ENCODE data around the gene ARSB. TPM values are rescaled to one million over a fixed set of nuclear protein-coding genes. Genes with fewer than 3 reads are reported as not detected.

The ARSB gene
- total RNA-seq, 1 donor from 2014 or later: 28.0 TPM

DNA sequence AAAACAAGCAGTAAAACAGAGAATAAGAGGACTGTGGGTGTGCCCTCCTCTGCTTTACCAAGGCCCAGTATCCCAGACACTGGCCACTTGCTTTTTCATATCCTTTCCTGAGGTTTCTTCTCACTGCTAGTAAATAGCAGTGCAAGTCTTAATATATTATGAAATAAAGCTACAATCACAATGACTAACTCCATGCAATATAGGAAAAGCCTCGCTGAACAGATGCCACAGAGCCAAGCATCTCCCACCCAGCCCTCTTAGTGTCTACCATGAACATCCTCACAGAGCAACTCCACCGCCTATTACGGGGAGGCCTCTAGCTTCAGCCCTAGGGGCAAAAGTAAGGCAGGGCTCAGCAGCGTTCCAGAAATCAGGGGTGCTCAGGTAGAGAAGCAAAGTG, 205.8 kb downstream of the ARSB start:
- Mint-ChIP-seq H3K27me3 (ENCODE audit: low read depth) (no peaks in the 10 kb centered on the region), H3K9me3 (peaks cover 3% of the 10 kb centered on the region), H3K4me3 (no peak overlapping the region), H3K36me3 (ENCODE audit: low read depth) (peaks cover 12% of the 10 kb centered on the region), H3K27ac (ENCODE audit: unreplicated experiment) (no peak overlapping the region), H3K4me1 (no peaks in the 10 kb centered on the region)
- TF ChIP-seq, protein P1, sequence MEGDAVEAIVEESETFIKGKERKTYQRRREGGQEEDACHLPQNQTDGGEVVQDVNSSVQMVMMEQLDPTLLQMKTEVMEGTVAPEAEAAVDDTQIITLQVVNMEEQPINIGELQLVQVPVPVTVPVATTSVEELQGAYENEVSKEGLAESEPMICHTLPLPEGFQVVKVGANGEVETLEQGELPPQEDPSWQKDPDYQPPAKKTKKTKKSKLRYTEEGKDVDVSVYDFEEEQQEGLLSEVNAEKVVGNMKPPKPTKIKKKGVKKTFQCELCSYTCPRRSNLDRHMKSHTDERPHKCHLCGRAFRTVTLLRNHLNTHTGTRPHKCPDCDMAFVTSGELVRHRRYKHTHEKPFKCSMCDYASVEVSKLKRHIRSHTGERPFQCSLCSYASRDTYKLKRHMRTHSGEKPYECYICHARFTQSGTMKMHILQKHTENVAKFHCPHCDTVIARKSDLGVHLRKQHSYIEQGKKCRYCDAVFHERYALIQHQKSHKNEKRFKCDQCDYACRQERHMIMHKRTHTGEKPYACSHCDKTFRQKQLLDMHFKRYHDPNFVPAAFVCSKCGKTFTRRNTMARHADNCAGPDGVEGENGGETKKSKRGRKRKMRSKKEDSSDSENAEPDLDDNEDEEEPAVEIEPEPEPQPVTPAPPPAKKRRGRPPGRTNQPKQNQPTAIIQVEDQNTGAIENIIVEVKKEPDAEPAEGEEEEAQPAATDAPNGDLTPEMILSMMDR (conservative IDR thresholded peaks at IDR 0.05): no peak
- DNase-seq (ENCODE audit: low read depth, low spot score): no peak

DNA sequence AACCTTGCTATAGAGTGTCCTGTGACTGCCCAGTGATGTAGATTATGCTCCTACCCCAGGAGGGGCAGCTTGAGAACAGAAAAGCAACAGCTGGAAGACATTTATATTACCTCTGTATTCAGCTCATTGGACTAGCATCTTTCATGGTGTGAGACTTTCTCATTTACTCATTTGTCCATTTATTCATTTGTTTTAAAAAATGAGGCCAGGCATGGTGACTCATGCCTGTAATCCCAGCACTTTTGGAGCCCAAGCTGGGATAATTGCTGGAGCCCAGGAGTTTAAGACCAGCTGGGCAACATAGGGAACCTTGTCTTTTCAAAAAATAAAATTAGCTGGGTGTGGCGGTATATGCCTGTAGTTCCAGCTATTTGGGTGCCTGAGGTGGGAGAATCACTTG, 206.6 kb downstream of the ARSB start:
- no peak for DNase-seq (ENCODE audit: low read depth, low spot score)
- Mint-ChIP-seq H3K36me3 (ENCODE audit: low read depth) (peaks cover 12% of the 10 kb centered on the region), H3K9me3 (no peaks in the 10 kb centered on the region), H3K4me3 (no peak overlapping the region), H3K27me3 (ENCODE audit: low read depth) (no peaks in the 10 kb centered on the region), H3K4me1 (no peaks in the 10 kb centered on the region), H3K27ac (ENCODE audit: unreplicated experiment) (no peak overlapping the region)
- TF ChIP-seq, protein P1 (conservative IDR thresholded peaks at IDR 0.05): no peak

DNA sequence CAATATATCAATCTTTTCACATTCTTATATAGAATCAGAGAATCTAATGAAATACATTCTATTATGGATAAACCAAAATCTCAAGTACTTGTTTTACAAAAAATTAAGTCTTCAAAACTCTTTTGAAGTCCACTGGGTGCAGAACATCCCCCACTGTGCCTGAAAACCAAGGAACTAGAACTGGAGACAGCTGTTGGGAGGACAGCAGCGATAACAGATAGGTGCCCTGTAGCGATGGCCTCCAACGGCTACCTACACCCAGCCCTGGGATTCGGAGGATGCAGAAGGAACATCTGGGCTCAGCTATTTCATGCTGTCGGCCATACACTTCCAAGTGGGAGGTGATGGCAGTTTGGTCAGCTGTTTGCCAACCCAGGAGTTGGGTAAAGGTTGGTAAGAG, 207.2 kb downstream of the ARSB start:
- no peaks in the 10 kb centered on the region for H3K9me3 Mint-ChIP-seq
- H3K4me1 Mint-ChIP-seq: no peaks in the 10 kb centered on the region
- H3K36me3 Mint-ChIP-seq (ENCODE audit: low read depth): peaks cover 14% of the 10 kb centered on the region
- TF ChIP-seq, protein P1 (conservative IDR thresholded peaks at IDR 0.05): no peak
- no peak overlapping the region for H3K27ac Mint-ChIP-seq (ENCODE audit: unreplicated experiment)
- H3K4me3 Mint-ChIP-seq: no peak overlapping the region
- no peak for DNase-seq (ENCODE audit: low read depth, low spot score)
- H3K27me3 Mint-ChIP-seq (ENCODE audit: low read depth): no peaks in the 10 kb centered on the region

DNA sequence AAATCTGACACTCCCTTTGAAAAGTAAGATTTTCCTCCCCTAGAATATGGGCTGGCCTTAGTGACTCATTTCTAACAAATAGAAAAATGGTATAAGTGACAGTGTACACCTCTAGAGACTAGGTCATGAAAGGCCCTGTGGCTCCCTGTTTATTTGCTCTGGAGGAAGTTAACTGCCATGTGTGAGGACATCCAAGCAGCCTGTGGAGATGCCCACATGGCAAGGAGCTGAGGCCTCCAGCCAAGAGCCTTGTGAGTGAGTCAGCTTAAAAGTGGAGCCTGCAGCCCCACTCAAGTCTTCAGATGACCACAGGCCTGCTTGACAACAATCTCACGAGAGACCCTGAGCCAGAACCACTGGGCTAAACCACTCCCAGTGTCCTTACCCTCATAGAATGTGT, 208.5 kb downstream of the ARSB start:
- peaks cover 14% of the 10 kb centered on the region for H3K36me3 Mint-ChIP-seq (ENCODE audit: low read depth)
- no peak for DNase-seq (ENCODE audit: low read depth, low spot score)
- H3K9me3 Mint-ChIP-seq: no peaks in the 10 kb centered on the region
- H3K4me1 Mint-ChIP-seq: no peaks in the 10 kb centered on the region
- no peak overlapping the region for H3K27ac Mint-ChIP-seq (ENCODE audit: unreplicated experiment)
- TF ChIP-seq, protein P1 (conservative IDR thresholded peaks at IDR 0.05): no peak
- no peak overlapping the region for H3K4me3 Mint-ChIP-seq
- H3K27me3 Mint-ChIP-seq (ENCODE audit: low read depth): no peaks in the 10 kb centered on the region

DNA sequence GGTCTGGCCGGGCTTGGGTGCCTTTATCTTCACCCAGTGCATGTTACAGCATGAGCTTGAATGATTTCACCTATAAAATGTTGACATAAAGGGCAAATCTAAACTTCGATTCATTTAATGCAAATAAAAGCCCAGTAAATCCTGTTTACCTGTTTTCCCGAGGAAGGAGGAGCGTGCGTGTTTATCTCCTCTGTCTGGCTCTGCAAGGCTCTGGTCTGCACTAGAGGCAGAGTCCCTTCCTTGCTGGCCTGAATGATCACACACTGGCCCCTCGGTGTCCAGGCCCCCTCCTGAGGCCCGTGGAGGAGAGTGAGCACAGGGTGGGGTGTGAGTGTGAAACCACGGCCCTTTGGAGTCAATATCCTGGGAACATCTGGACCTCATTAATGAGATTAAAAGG, 211.5 kb downstream of the ARSB start:
- Mint-ChIP-seq H3K27me3 (ENCODE audit: low read depth) (no peaks in the 10 kb centered on the region), H3K9me3 (no peaks in the 10 kb centered on the region), H3K4me3 (no peak overlapping the region), H3K27ac (ENCODE audit: unreplicated experiment) (peak overlapping the region; percentile 71), H3K36me3 (ENCODE audit: low read depth) (peaks cover 4% of the 10 kb centered on the region), H3K4me1 (no peaks in the 10 kb centered on the region)
- DNase-seq (ENCODE audit: low read depth, low spot score): no peak
- TF ChIP-seq, protein P1 (conservative IDR thresholded peaks at IDR 0.05): no peak

All from neural crest cell (in vitro differentiated cells).